IMR-90 (cell line): ENCODE results near the gene CERS4. TPM values are rescaled to one million over a fixed set of nuclear protein-coding genes. Genes with fewer than 3 reads are reported as not detected.

Experiments
- ATAC-seq: fragments of 200-7000 bp; cut with Tn5 transposase; 2 replicates; pipeline ENCODE4 v1.9.1; 2020; ENCODE audit warnings: low read depth, mild to moderate bottlenecking, moderate library complexity
- BruUV-seq: library from RNA; stranded (reverse); fragments of 400-500 nt; replicated peaks from 2 replicates; lab custom pipeline; 2021; lab: Mats Ljungman, UMichigan
- CTCF ChIA-PET: fragments of 300-600 bp; formaldehyde crosslinking; extraction: SDS; loops from one replicate; lab custom pipeline; 2021; ENCODE audit warnings: antibody characterized with exemption; lab: Yijun Ruan, JAX
- POLR2A ChIA-PET: fragments of 300-600 bp; sonication (Branson Sonifier 250); formaldehyde crosslinking; loops from one replicate; lab custom pipeline; 2022; ENCODE audit warnings: antibody characterized with exemption; ENCODE audit not compliant: unreplicated experiment; lab: Charles Lee
- DNase-seq: peaks from one replicate; pipeline ENCODE4 v3.0.0; 2013
- H2AFZ ChIP-seq: replicated peaks from 2 replicates; pipeline ENCODE3; 2013; ENCODE audit warnings: low read length, mild to moderate bottlenecking; ENCODE audit not compliant: poor library complexity
- H2AK5ac ChIP-seq: 2 replicates; pipeline ENCODE4 v1.6.1; 2013; ENCODE audit warnings: low read depth, low read length, inconsistent platforms
- H2AK9ac ChIP-seq: replicated peaks from 2 replicates; pipeline ENCODE3; 2013; ENCODE audit warnings: mild to moderate bottlenecking, low read depth, low read length, moderate library complexity; ENCODE audit not compliant: poor library complexity
- H2BK120ac ChIP-seq: 2 replicates; pipeline ENCODE4 v1.6.1; 2013; ENCODE audit warnings: low read depth, low read length, inconsistent platforms
- H2BK15ac ChIP-seq: 3 replicates; pipeline ENCODE4 v1.6.1; 2013; ENCODE audit warnings: low read depth, low read length, inconsistent platforms
- H2BK20ac ChIP-seq: 2 replicates; pipeline ENCODE4 v1.6.1; 2013; ENCODE audit warnings: low read depth, mild to moderate bottlenecking, inconsistent platforms, low read length, moderate library complexity
- H2BK5ac ChIP-seq: 2 replicates; pipeline ENCODE4 v1.6.1; 2013; ENCODE audit warnings: mild to moderate bottlenecking, low read depth, low read length, inconsistent platforms; ENCODE audit not compliant: poor library complexity, severe bottlenecking
- H3K14ac ChIP-seq: replicated peaks from 2 replicates; pipeline ENCODE4 v1.6.1; 2013; ENCODE audit warnings: low read depth, low read length, inconsistent platforms
- H3K18ac ChIP-seq: 2 replicates; pipeline ENCODE4 v1.6.1; 2013; ENCODE audit warnings: low read depth, low read length, control low read depth
- H3K23ac ChIP-seq: 2 replicates; pipeline ENCODE4 v1.6.1; 2013; ENCODE audit warnings: low read depth, low read length, inconsistent platforms
- H3K27ac ChIP-seq: 2 replicates; pipeline ENCODE4 v1.5.1; 2013; ENCODE audit warnings: mild to moderate bottlenecking, control low read depth, low read length; ENCODE audit not compliant: insufficient read depth
- H3K27me3 ChIP-seq: 2 replicates; pipeline ENCODE4 v1.6.1; 2013; ENCODE audit warnings: low read length; ENCODE audit not compliant: control insufficient read depth, insufficient read depth
- H3K36me3 ChIP-seq: 2 replicates; pipeline ENCODE4 v1.6.1; 2013; ENCODE audit warnings: low read length, mixed read lengths; ENCODE audit not compliant: control insufficient read depth, insufficient read depth
- H3K4ac ChIP-seq: 2 replicates; pipeline ENCODE4 v1.6.1; 2013; ENCODE audit warnings: low read depth, low read length, inconsistent platforms
- H3K4me1 ChIP-seq: 2 replicates; pipeline ENCODE4 v1.6.1; 2013; ENCODE audit warnings: low read length, mixed read lengths; ENCODE audit not compliant: control insufficient read depth, insufficient read depth
- H3K4me2 ChIP-seq: 2 replicates; pipeline ENCODE4 v1.6.1; 2013; ENCODE audit warnings: low read depth, mild to moderate bottlenecking, control low read depth, low read length, moderate library complexity
- H3K4me3 ChIP-seq: 2 replicates; pipeline ENCODE4 v1.5.1; 2013; ENCODE audit warnings: low read depth, mild to moderate bottlenecking, control low read depth, low read length, moderate library complexity; ENCODE audit not compliant: insufficient read depth
- H3K56ac ChIP-seq: 2 replicates; pipeline ENCODE4 v1.6.1; 2013; ENCODE audit warnings: low read length, inconsistent platforms; ENCODE audit not compliant: insufficient read depth; ENCODE audit errors: extremely low read depth
- H3K79me1 ChIP-seq, 2 experiments: 2 replicates each; pipeline ENCODE4 v1.6.1; 2013; ENCODE audit warnings: low read length in 2 of 2, inconsistent platforms in 1 of 2, low read depth in 1 of 2
- H3K9ac ChIP-seq: 2 replicates; pipeline ENCODE4 v1.6.1; 2013; ENCODE audit warnings: low read depth, low read length, control low read depth
- H3K9me1 ChIP-seq: 2 replicates; pipeline ENCODE4 v1.6.1; 2013; ENCODE audit warnings: low read length, inconsistent platforms; ENCODE audit not compliant: insufficient read depth
- H3K9me3 ChIP-seq: 2 replicates; pipeline ENCODE4 v1.6.1; 2013; ENCODE audit warnings: low read length; ENCODE audit not compliant: control insufficient read depth, insufficient read depth
- H4K20me1 ChIP-seq: 2 replicates; pipeline ENCODE4 v1.6.1; 2013; ENCODE audit warnings: low read length, inconsistent platforms; ENCODE audit not compliant: insufficient read depth
- H4K5ac ChIP-seq: 2 replicates; pipeline ENCODE4 v1.6.1; 2013; ENCODE audit warnings: mild to moderate bottlenecking, low read depth, low read length, control low read depth
- H4K8ac ChIP-seq, 2 experiments: 2 replicates each; pipeline ENCODE4 v1.6.1; 2013; ENCODE audit warnings: low read depth in 2 of 2, low read length in 2 of 2, control low read depth in 1 of 2, inconsistent platforms in 1 of 2
- H4K91ac ChIP-seq: 2 replicates; pipeline ENCODE4 v1.6.1; 2013; ENCODE audit warnings: low read depth, low read length, inconsistent platforms; ENCODE audit not compliant: insufficient read depth
- BHLHE40 ChIP-seq: fragments of 150-350 bp; IDR thresholded peaks from 2 replicates; pipeline ENCODE4 v1.6.1; 2016; ENCODE audit warnings: mild to moderate bottlenecking, low read depth, low read length
- CTCF ChIP-seq: conservative IDR thresholded peaks from 2 replicates; pipeline ENCODE4 v1.5.1; 2012; ENCODE audit warnings: mild to moderate bottlenecking, low read depth, low read length, improper control_type of control experiment
- MAZ ChIP-seq: IDR thresholded peaks from 2 replicates; pipeline ENCODE4 v1.6.1; 2012; ENCODE audit warnings: low read depth, mild to moderate bottlenecking, low read length, improper control_type of control experiment, moderate library complexity, borderline replicate concordance
- MXI1 ChIP-seq: IDR thresholded peaks from 2 replicates; pipeline ENCODE4 v1.6.1; 2012; ENCODE audit warnings: low read depth, mild to moderate bottlenecking, low read length, moderate library complexity, borderline replicate concordance
- NFE2L2 ChIP-seq: fragments of 150-350 bp; IDR thresholded peaks from 2 replicates; pipeline ENCODE4 v1.6.1; 2016; ENCODE audit warnings: low read depth, mild to moderate bottlenecking, low read length
- POLR2A ChIP-seq: IDR thresholded peaks from 2 replicates; pipeline ENCODE4 v1.6.1; 2012; ENCODE audit warnings: mild to moderate bottlenecking, low read depth, low read length
- RCOR1 ChIP-seq: IDR thresholded peaks from 2 replicates; pipeline ENCODE4 v1.6.1; 2012; ENCODE audit warnings: mild to moderate bottlenecking, low read length, improper control_type of control experiment; ENCODE audit not compliant: insufficient replicate concordance
- RFX5 ChIP-seq: IDR thresholded peaks from 2 replicates; pipeline ENCODE4 v1.8.0; 2012; ENCODE audit warnings: low read depth, mild to moderate bottlenecking, low read length, moderate library complexity
- SMC3 ChIP-seq: fragments of 150-350 bp; IDR thresholded peaks from 2 replicates; pipeline ENCODE4 v1.6.1; 2016; ENCODE audit warnings: low read depth, mild to moderate bottlenecking, antibody characterized with exemption, low read length, moderate library complexity
- USF2 ChIP-seq: fragments of 150-350 bp; IDR thresholded peaks from 2 replicates; pipeline ENCODE4 v1.6.1; 2017; ENCODE audit warnings: mild to moderate bottlenecking, antibody characterized with exemption, low read length, low read depth
- WGBS, 2 experiments: methylation state at CpG; one replicate each; pipeline versions ENCODE4 v1.1.5 to v1.1.7; 2013; ENCODE audit warnings: missing lambda C conversion rate in 2 of 2; ENCODE audit not compliant: insufficient read length in 1 of 2; ENCODE audit errors: extremely low coverage in 2 of 2; 5-methylcytosine and 5-hydroxymethylcytosine counted together
- dilution Hi-C: fragments of 300-500 bp; cut with HindIII; formaldehyde crosslinking; loops from one replicate; pipeline ENCODE4 v1.14.3; 2018; ENCODE audit warnings: low sequenced_read_pairs; ENCODE audit not compliant: unreplicated experiment
- in situ Hi-C: fragments of 300-500 bp; cut with MboI; formaldehyde crosslinking; loops from 3 replicates; pipeline ENCODE4 v1.14.3; 2019; ENCODE audit warnings: low sequenced_read_pairs, inconsistent platforms, mixed read lengths
- intact Hi-C: fragments of 100-400 bp; cut with micrococcal nuclease; formaldehyde crosslinking; loops from 2 replicates; pipeline ENCODE4 v1.10.0; 2022
- polyA plus RNA-seq, 3 experiments: library from polyadenylated mRNA; depleted of rRNA; stranded (reverse); fragments of >200 nt; gene quantifications; 2 replicates each; pipeline ENCODE4 v1.2.3, GENCODE V29; 2012; ENCODE audit warnings: low replicate concordance in 1 of 3
- total RNA-seq: library from RNA; depleted of rRNA; stranded (reverse); fragments of >200 nt; gene quantifications from 2 replicates; pipeline ENCODE4 v1.2.3, GENCODE V29; 2012

Gene CERS4
- total and polyA plus RNA-seq, 2 of the 4 experiments (the other 2 are of a cell fraction) = 3.2 to 5.7 TPM

- H4K5ac ChIP-seq = no peak overlapping the region
- CTCF ChIA-PET = no interaction called here
- no peak overlapping the region for H2AK9ac ChIP-seq
- no peak overlapping the region for H3K56ac ChIP-seq
- TF ChIP-seq CTCF (no peak), NFE2L2 (no peak), SMC3 (no peak), BHLHE40 (no peak), MXI1 (no peak), USF2 (no peak), MAZ (no peak), RFX5 (no peak), RCOR1 (no peak), POLR2A (no peak)
- H4K91ac ChIP-seq = no peak overlapping the region
- dilution Hi-C loops (no loop called here), in situ Hi-C loops (no loop called here), intact Hi-C loops (no loop called here)
- peaks cover 10% of the 10 kb centered on the region; the same call in 1 of the 2 replicates for H3K4me1 ChIP-seq
- BruUV-seq = no TSS peak
- H3K4ac ChIP-seq = no peak overlapping the region
- 100% methylated on average over 1 of the region's 3 CpGs; no CpG with 5 or more reads in 1 of the 2 experiments for WGBS, 2 experiments
- POLR2A ChIA-PET = no interaction called here
- no peak overlapping the region for H3K18ac ChIP-seq
- H3K27ac ChIP-seq = no peak overlapping the region
- no peak overlapping the region for H3K23ac ChIP-seq
- no peak overlapping the region for H3K4me3 ChIP-seq
- no peak overlapping the region for H4K8ac ChIP-seq
- H2BK120ac ChIP-seq = no peak overlapping the region
- no peak overlapping the region for H2BK5ac ChIP-seq
- no peak overlapping the region for H2AK5ac ChIP-seq
- H3K36me3 ChIP-seq = no peaks in the 10 kb centered on the region
- peaks cover 10% of the 10 kb centered on the region for H3K9me3 ChIP-seq
- ATAC-seq (no peak), DNase-seq (no peak)
- peaks cover 2% of the 10 kb centered on the region; the same call in 1 of the 2 replicates for H3K27me3 ChIP-seq
- H2BK20ac ChIP-seq = no peak overlapping the region
- no peak overlapping the region for H3K14ac ChIP-seq
- no peaks in the 10 kb centered on the region for H3K79me1 ChIP-seq
- no peak overlapping the region for H3K4me2 ChIP-seq
- no peak overlapping the region for H2BK15ac ChIP-seq
- no peak overlapping the region for H3K9ac ChIP-seq
- H4K20me1 ChIP-seq = peaks cover 4% of the 10 kb centered on the region; the same call in 1 of the 2 replicates
- H2AFZ ChIP-seq = no peak overlapping the region
- no peaks in the 10 kb centered on the region for H3K9me1 ChIP-seq
Observed at GRCh38 chr19:8244442-8244841, 35.3 kb downstream of the CERS4 start.
